GM20000 (cell line): ENCODE measurements around the gene DGKG.

ENCODE experiments used
- DNase-seq: peaks from one replicate; pipeline ENCODE4 v3.0.0; 2012; ENCODE audit warnings: low spot score
- CTCF ChIP-seq: IDR thresholded peaks from 2 replicates; pipeline ENCODE4 v1.5.1; 2012; ENCODE audit warnings: mild to moderate bottlenecking, control low read depth; ENCODE audit errors: extremely low read depth, missing control alignments

The DGKG gene

DNA sequence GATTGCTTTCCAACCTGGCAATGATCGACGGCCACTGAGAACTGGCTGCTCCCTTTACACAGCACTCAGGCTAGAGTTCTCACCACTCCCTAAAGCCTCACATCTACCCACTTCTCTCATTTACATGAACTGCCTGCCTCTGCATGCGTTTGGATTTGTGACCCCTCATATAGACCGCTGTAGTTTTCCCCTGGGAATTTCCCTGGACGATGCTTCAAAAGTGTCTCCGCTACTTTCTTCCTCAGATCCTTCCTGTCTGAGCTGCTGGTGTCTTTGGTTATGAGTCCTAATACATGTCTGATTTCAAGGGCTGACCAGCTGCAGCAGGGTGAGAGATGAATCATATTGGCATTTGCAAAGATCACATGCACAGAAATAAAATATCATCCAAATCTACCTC is 136.4 kb downstream of the DGKG start:
- no peak for TF ChIP-seq CTCF
- DNase-seq, result peak; percentile 37

- DNase-seq, result no peak
- no peak for TF ChIP-seq CTCF
Observed at GRCh38 chr3:186224041-186224610, 137.9 kb downstream of the DGKG start.

GRCh38 chr3:186223476-186223875 is 138.6 kb downstream of the DGKG start:
- TF ChIP-seq CTCF, result no peak
- no peak for DNase-seq

DNA sequence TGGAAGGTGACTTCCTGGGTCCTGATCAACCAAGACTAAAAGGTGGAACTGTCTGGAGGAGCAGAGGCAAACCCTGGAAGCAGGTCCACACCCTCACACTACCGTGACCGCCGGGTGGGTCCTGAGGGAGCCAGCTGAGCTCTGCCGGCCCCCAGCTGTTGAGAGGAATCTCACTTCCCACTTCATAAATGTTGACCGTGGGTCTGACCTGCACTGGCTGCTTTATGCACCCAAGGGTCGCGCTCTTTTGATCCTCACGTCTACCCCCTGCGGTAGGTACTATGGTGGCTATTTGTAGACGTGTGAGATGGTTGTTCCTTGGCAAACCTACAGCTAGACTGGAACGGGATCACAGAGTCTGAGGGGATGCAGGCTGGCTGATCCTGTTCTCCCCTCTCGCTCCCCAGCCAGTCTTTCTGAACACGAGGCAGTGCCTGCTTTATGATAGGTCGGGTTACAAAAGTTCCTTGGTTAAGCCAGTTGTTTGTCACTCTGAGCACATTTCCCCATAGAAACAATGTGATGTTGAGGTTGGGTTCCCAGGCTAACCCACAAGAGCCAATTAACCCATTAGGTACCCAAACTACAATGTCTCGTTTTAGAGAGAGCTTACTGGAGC is 140.2 kb downstream of the DGKG start:
- no peak for TF ChIP-seq CTCF
- no peak for DNase-seq

DNA sequence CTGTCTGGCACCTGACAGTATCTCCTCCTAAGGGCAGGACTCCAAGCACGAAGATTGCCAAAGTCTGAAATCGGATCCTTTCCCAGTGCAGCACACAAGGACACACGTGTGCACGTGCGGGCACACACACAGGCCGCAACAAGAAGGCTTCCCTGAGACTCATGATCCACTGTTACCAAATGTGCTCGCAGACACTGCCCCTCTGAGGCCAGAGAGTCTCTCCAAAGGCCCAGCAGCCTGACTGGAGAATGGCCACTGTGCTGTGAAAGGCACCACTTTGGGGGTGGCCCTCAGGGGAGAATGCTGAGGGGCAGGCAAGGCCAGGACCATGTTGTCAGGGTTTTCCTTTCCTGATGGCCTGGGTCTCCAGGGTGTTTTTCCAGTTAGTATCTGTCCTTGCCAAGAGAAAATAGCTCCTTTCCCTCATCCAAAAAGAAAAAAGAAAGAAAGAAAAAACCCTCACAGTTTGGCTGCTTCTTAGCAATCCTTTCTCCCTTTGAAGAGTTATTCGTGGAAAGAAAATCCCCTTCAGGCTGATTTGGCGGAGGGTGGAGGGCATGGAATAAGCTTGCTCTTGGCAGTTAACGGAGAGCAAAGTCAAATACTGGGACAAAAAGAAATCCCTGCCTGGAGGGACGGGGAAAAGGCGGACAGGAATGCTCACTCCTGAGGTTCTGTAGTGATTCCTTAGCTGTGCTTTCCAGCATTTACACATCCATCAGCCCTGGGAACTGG is 141.0 kb downstream of the DGKG start:
- TF ChIP-seq CTCF, result no peak
- no peak for DNase-seq

GRCh38 chr3:186220365-186220764 is 141.7 kb downstream of the DGKG start:
- TF ChIP-seq CTCF, result no peak
- no peak for DNase-seq

- no peak for DNase-seq
- no peak for TF ChIP-seq CTCF
Observed at GRCh38 chr3:186219211-186219638, 142.8 kb downstream of the DGKG start.
